Measurements from ENCODE around the gene ACOT13.

- TF ChIP-seq CTCF (conservative IDR thresholded peaks at IDR 0.05) (no peak), ZFX (IDR thresholded peaks at IDR 0.05) (no peak)
Measured at GRCh38 chr6:24658573-24659560, 8.0 kb upstream of the ACOT13 start.

Measured in C4-2B (cell line).